Nephron progenitor cell (in vitro differentiated cells): ENCODE results near the gene DCDC2C.

Experiments
- DNase-seq: peaks from one replicate; pipeline ENCODE4 v3.0.0; 2021
- H3K27ac Mint-ChIP-seq: 2 replicates; pipeline ENCODE4 v1.8.0; 2021; ENCODE audit warnings: mild to moderate bottlenecking, moderate library complexity, mixed read lengths
- H3K27me3 Mint-ChIP-seq: 2 replicates; pipeline ENCODE4 v1.8.0; 2021; ENCODE audit warnings: mild to moderate bottlenecking, low read depth, mixed read lengths; ENCODE audit not compliant: poor library complexity
- H3K36me3 Mint-ChIP-seq: 2 replicates; pipeline ENCODE4 v1.8.0; 2021; ENCODE audit warnings: low read depth, mixed read lengths
- H3K4me1 Mint-ChIP-seq: 2 replicates; pipeline ENCODE4 v1.8.0; 2021; ENCODE audit warnings: mixed read lengths
- H3K4me3 Mint-ChIP-seq: 2 replicates; pipeline ENCODE4 v1.8.0; 2021; ENCODE audit warnings: mild to moderate bottlenecking, moderate library complexity, mixed read lengths
- H3K9me3 Mint-ChIP-seq: 2 replicates; pipeline ENCODE4 v1.8.0; 2021; ENCODE audit warnings: mild to moderate bottlenecking, moderate library complexity, mixed read lengths
- CTCF ChIP-seq: fragments of 200-600 bp; sonication (generic); IDR thresholded peaks from 2 replicates; pipeline ENCODE4 v1.5.0; 2021; ENCODE audit warnings: antibody characterized with exemption

The DCDC2C gene

GRCh38 chr2:3872451-3872850 lies 169.1 kb downstream of the DCDC2C start:
- H3K27ac Mint-ChIP-seq, result no peak overlapping the region
- H3K27me3 Mint-ChIP-seq, result no peaks in the 10 kb centered on the region
- no peak for TF ChIP-seq CTCF
- no peaks in the 10 kb centered on the region for H3K36me3 Mint-ChIP-seq
- no peak overlapping the region for H3K4me3 Mint-ChIP-seq
- peaks cover 3% of the 10 kb centered on the region for H3K9me3 Mint-ChIP-seq
- DNase-seq, result no peak
- H3K4me1 Mint-ChIP-seq, result peaks cover 10% of the 10 kb centered on the region

GRCh38 chr2:3873899-3874298 lies 170.5 kb downstream of the DCDC2C start:
- DNase-seq, result no peak
- Mint-ChIP-seq H3K9me3 (peaks cover 3% of the 10 kb centered on the region), H3K27me3 (peaks cover under 1% of the 10 kb centered on the region), H3K4me1 (no peaks in the 10 kb centered on the region), H3K27ac (no peak overlapping the region), H3K4me3 (no peak overlapping the region), H3K36me3 (no peaks in the 10 kb centered on the region)
- TF ChIP-seq CTCF, result no peak

GRCh38 chr2:3876221-3876620 lies 172.8 kb downstream of the DCDC2C start:
- TF ChIP-seq CTCF, result no peak
- Mint-ChIP-seq H3K9me3 (peaks cover 6% of the 10 kb centered on the region), H3K27me3 (peaks cover 13% of the 10 kb centered on the region), H3K4me1 (no peaks in the 10 kb centered on the region), H3K4me3 (no peak overlapping the region), H3K27ac (no peak overlapping the region), H3K36me3 (no peaks in the 10 kb centered on the region)
- DNase-seq, result no peak

GRCh38 chr2:3876685-3877084 lies 173.3 kb downstream of the DCDC2C start:
- TF ChIP-seq CTCF, result no peak
- DNase-seq, result no peak
- H3K36me3 Mint-ChIP-seq, result no peaks in the 10 kb centered on the region
- H3K4me3 Mint-ChIP-seq, result no peak overlapping the region
- H3K9me3 Mint-ChIP-seq, result peaks cover 6% of the 10 kb centered on the region
- H3K4me1 Mint-ChIP-seq, result no peaks in the 10 kb centered on the region
- H3K27me3 Mint-ChIP-seq, result peaks cover 13% of the 10 kb centered on the region
- no peak overlapping the region for H3K27ac Mint-ChIP-seq

GRCh38 chr2:3885629-3886628 lies 182.6 kb downstream of the DCDC2C start:
- H3K9me3 Mint-ChIP-seq, result peaks cover 30% of the 10 kb centered on the region
- H3K4me1 Mint-ChIP-seq, result no peaks in the 10 kb centered on the region
- no peaks in the 10 kb centered on the region for H3K36me3 Mint-ChIP-seq
- H3K4me3 Mint-ChIP-seq, result no peak overlapping the region
- TF ChIP-seq CTCF, result no peak
- DNase-seq, result no peak
- peaks cover 16% of the 10 kb centered on the region for H3K27me3 Mint-ChIP-seq
- no peak overlapping the region for H3K27ac Mint-ChIP-seq

- Mint-ChIP-seq H3K36me3 (no peaks in the 10 kb centered on the region), H3K9me3 (peaks cover 24% of the 10 kb centered on the region), H3K4me1 (no peaks in the 10 kb centered on the region), H3K27me3 (peaks cover 7% of the 10 kb centered on the region), H3K4me3 (no peak overlapping the region), H3K27ac (no peak overlapping the region)
- DNase-seq, result no peak
- no peak for TF ChIP-seq CTCF
Observed at GRCh38 chr2:3895021-3895420, 191.6 kb downstream of the DCDC2C start.
